IMR-90 (cell line): Measurements from ENCODE around the gene VAC14. TPM values are rescaled to one million over a fixed set of nuclear protein-coding genes. Genes with fewer than 3 reads are reported as not detected.

Experiments
- ATAC-seq: fragments of 200-7000 bp; cut with Tn5 transposase; 2 replicates; pipeline ENCODE4 v1.9.1; 2020; ENCODE audit warnings: low read depth, mild to moderate bottlenecking, moderate library complexity
- BruUV-seq: library from RNA; stranded (reverse); fragments of 400-500 nt; replicated peaks from 2 replicates; lab custom pipeline; 2021; lab: Mats Ljungman, UMichigan
- CTCF ChIA-PET: fragments of 300-600 bp; formaldehyde crosslinking; extraction: SDS; loops from one replicate; lab custom pipeline; 2021; ENCODE audit warnings: antibody characterized with exemption; lab: Yijun Ruan, JAX
- POLR2A ChIA-PET: fragments of 300-600 bp; sonication (Branson Sonifier 250); formaldehyde crosslinking; loops from one replicate; lab custom pipeline; 2022; ENCODE audit warnings: antibody characterized with exemption; ENCODE audit not compliant: unreplicated experiment; lab: Charles Lee
- DNase-seq: peaks from one replicate; pipeline ENCODE4 v3.0.0; 2013
- H2AFZ ChIP-seq: replicated peaks from 2 replicates; pipeline ENCODE3; 2013; ENCODE audit warnings: low read length, mild to moderate bottlenecking; ENCODE audit not compliant: poor library complexity
- H2AK5ac ChIP-seq: 2 replicates; pipeline ENCODE4 v1.6.1; 2013; ENCODE audit warnings: low read depth, low read length, inconsistent platforms
- H2AK9ac ChIP-seq: replicated peaks from 2 replicates; pipeline ENCODE3; 2013; ENCODE audit warnings: mild to moderate bottlenecking, low read depth, low read length, moderate library complexity; ENCODE audit not compliant: poor library complexity
- H2BK120ac ChIP-seq: 2 replicates; pipeline ENCODE4 v1.6.1; 2013; ENCODE audit warnings: low read depth, low read length, inconsistent platforms
- H2BK15ac ChIP-seq: 3 replicates; pipeline ENCODE4 v1.6.1; 2013; ENCODE audit warnings: low read depth, low read length, inconsistent platforms
- H2BK20ac ChIP-seq: 2 replicates; pipeline ENCODE4 v1.6.1; 2013; ENCODE audit warnings: low read depth, mild to moderate bottlenecking, inconsistent platforms, low read length, moderate library complexity
- H2BK5ac ChIP-seq: 2 replicates; pipeline ENCODE4 v1.6.1; 2013; ENCODE audit warnings: mild to moderate bottlenecking, low read depth, low read length, inconsistent platforms; ENCODE audit not compliant: poor library complexity, severe bottlenecking
- H3K14ac ChIP-seq: replicated peaks from 2 replicates; pipeline ENCODE4 v1.6.1; 2013; ENCODE audit warnings: low read depth, low read length, inconsistent platforms
- H3K18ac ChIP-seq: 2 replicates; pipeline ENCODE4 v1.6.1; 2013; ENCODE audit warnings: low read depth, low read length, control low read depth
- H3K23ac ChIP-seq: 2 replicates; pipeline ENCODE4 v1.6.1; 2013; ENCODE audit warnings: low read depth, low read length, inconsistent platforms
- H3K27ac ChIP-seq: 2 replicates; pipeline ENCODE4 v1.5.1; 2013; ENCODE audit warnings: mild to moderate bottlenecking, control low read depth, low read length; ENCODE audit not compliant: insufficient read depth
- H3K27me3 ChIP-seq: 2 replicates; pipeline ENCODE4 v1.6.1; 2013; ENCODE audit warnings: low read length; ENCODE audit not compliant: control insufficient read depth, insufficient read depth
- H3K36me3 ChIP-seq: 2 replicates; pipeline ENCODE4 v1.6.1; 2013; ENCODE audit warnings: low read length, mixed read lengths; ENCODE audit not compliant: control insufficient read depth, insufficient read depth
- H3K4ac ChIP-seq: 2 replicates; pipeline ENCODE4 v1.6.1; 2013; ENCODE audit warnings: low read depth, low read length, inconsistent platforms
- H3K4me1 ChIP-seq: 2 replicates; pipeline ENCODE4 v1.6.1; 2013; ENCODE audit warnings: low read length, mixed read lengths; ENCODE audit not compliant: control insufficient read depth, insufficient read depth
- H3K4me2 ChIP-seq: 2 replicates; pipeline ENCODE4 v1.6.1; 2013; ENCODE audit warnings: low read depth, mild to moderate bottlenecking, control low read depth, low read length, moderate library complexity
- H3K4me3 ChIP-seq: 2 replicates; pipeline ENCODE4 v1.5.1; 2013; ENCODE audit warnings: low read depth, mild to moderate bottlenecking, control low read depth, low read length, moderate library complexity; ENCODE audit not compliant: insufficient read depth
- H3K56ac ChIP-seq: 2 replicates; pipeline ENCODE4 v1.6.1; 2013; ENCODE audit warnings: low read length, inconsistent platforms; ENCODE audit not compliant: insufficient read depth; ENCODE audit errors: extremely low read depth
- H3K79me1 ChIP-seq, 2 experiments: 2 replicates each; pipeline ENCODE4 v1.6.1; 2013; ENCODE audit warnings: low read length in 2 of 2, inconsistent platforms in 1 of 2, low read depth in 1 of 2
- H3K9ac ChIP-seq: 2 replicates; pipeline ENCODE4 v1.6.1; 2013; ENCODE audit warnings: low read depth, low read length, control low read depth
- H3K9me1 ChIP-seq: 2 replicates; pipeline ENCODE4 v1.6.1; 2013; ENCODE audit warnings: low read length, inconsistent platforms; ENCODE audit not compliant: insufficient read depth
- H3K9me3 ChIP-seq: 2 replicates; pipeline ENCODE4 v1.6.1; 2013; ENCODE audit warnings: low read length; ENCODE audit not compliant: control insufficient read depth, insufficient read depth
- H4K20me1 ChIP-seq: 2 replicates; pipeline ENCODE4 v1.6.1; 2013; ENCODE audit warnings: low read length, inconsistent platforms; ENCODE audit not compliant: insufficient read depth
- H4K5ac ChIP-seq: 2 replicates; pipeline ENCODE4 v1.6.1; 2013; ENCODE audit warnings: mild to moderate bottlenecking, low read depth, low read length, control low read depth
- H4K8ac ChIP-seq, 2 experiments: 2 replicates each; pipeline ENCODE4 v1.6.1; 2013; ENCODE audit warnings: low read depth in 2 of 2, low read length in 2 of 2, control low read depth in 1 of 2, inconsistent platforms in 1 of 2
- H4K91ac ChIP-seq: 2 replicates; pipeline ENCODE4 v1.6.1; 2013; ENCODE audit warnings: low read depth, low read length, inconsistent platforms; ENCODE audit not compliant: insufficient read depth
- BHLHE40 ChIP-seq: fragments of 150-350 bp; IDR thresholded peaks from 2 replicates; pipeline ENCODE4 v1.6.1; 2016; ENCODE audit warnings: mild to moderate bottlenecking, low read depth, low read length
- CEBPB ChIP-seq: IDR thresholded peaks from 2 replicates; pipeline ENCODE4 v1.6.1; 2012; ENCODE audit warnings: low read depth, low read length, improper control_type of control experiment
- CHD1 ChIP-seq: IDR thresholded peaks from 2 replicates; pipeline ENCODE4 v1.6.1; 2012; ENCODE audit warnings: low read depth, low read length, improper control_type of control experiment
- FOS ChIP-seq: fragments of 150-350 bp; IDR thresholded peaks from 2 replicates; pipeline ENCODE4 v1.6.1; 2016; ENCODE audit warnings: low read depth, low read length
- MAFK ChIP-seq: IDR thresholded peaks from 2 replicates; pipeline ENCODE4 v1.6.1; 2012; ENCODE audit warnings: low read depth, low read length, improper control_type of control experiment
- MAZ ChIP-seq: IDR thresholded peaks from 2 replicates; pipeline ENCODE4 v1.6.1; 2012; ENCODE audit warnings: low read depth, mild to moderate bottlenecking, low read length, improper control_type of control experiment, moderate library complexity, borderline replicate concordance
- MXI1 ChIP-seq: IDR thresholded peaks from 2 replicates; pipeline ENCODE4 v1.6.1; 2012; ENCODE audit warnings: low read depth, mild to moderate bottlenecking, low read length, moderate library complexity, borderline replicate concordance
- RAD21 ChIP-seq: IDR thresholded peaks from 2 replicates; pipeline ENCODE4 v1.6.1; 2012; ENCODE audit warnings: low read length, improper control_type of control experiment
- RCOR1 ChIP-seq: IDR thresholded peaks from 2 replicates; pipeline ENCODE4 v1.6.1; 2012; ENCODE audit warnings: mild to moderate bottlenecking, low read length, improper control_type of control experiment; ENCODE audit not compliant: insufficient replicate concordance
- RFX5 ChIP-seq: IDR thresholded peaks from 2 replicates; pipeline ENCODE4 v1.8.0; 2012; ENCODE audit warnings: low read depth, mild to moderate bottlenecking, low read length, moderate library complexity
- SMC3 ChIP-seq: fragments of 150-350 bp; IDR thresholded peaks from 2 replicates; pipeline ENCODE4 v1.6.1; 2016; ENCODE audit warnings: low read depth, mild to moderate bottlenecking, antibody characterized with exemption, low read length, moderate library complexity
- WGBS, 2 experiments: methylation state at CpG; one replicate each; pipeline versions ENCODE4 v1.1.5 to v1.1.7; 2013; ENCODE audit warnings: missing lambda C conversion rate in 2 of 2; ENCODE audit not compliant: insufficient read length in 1 of 2; ENCODE audit errors: extremely low coverage in 2 of 2; 5-methylcytosine and 5-hydroxymethylcytosine counted together
- dilution Hi-C: fragments of 300-500 bp; cut with HindIII; formaldehyde crosslinking; loops from one replicate; pipeline ENCODE4 v1.14.3; 2018; ENCODE audit warnings: low sequenced_read_pairs; ENCODE audit not compliant: unreplicated experiment
- in situ Hi-C: fragments of 300-500 bp; cut with MboI; formaldehyde crosslinking; loops from 3 replicates; pipeline ENCODE4 v1.14.3; 2019; ENCODE audit warnings: low sequenced_read_pairs, inconsistent platforms, mixed read lengths
- intact Hi-C: fragments of 100-400 bp; cut with micrococcal nuclease; formaldehyde crosslinking; loops from 2 replicates; pipeline ENCODE4 v1.10.0; 2022
- polyA plus RNA-seq, 3 experiments: library from polyadenylated mRNA; depleted of rRNA; stranded (reverse); fragments of >200 nt; gene quantifications; 2 replicates each; pipeline ENCODE4 v1.2.3, GENCODE V29; 2012; ENCODE audit warnings: low replicate concordance in 1 of 3
- total RNA-seq: library from RNA; depleted of rRNA; stranded (reverse); fragments of >200 nt; gene quantifications from 2 replicates; pipeline ENCODE4 v1.2.3, GENCODE V29; 2012
- TF ChIP-seq, protein P1 (sequence below): fragments of 150-350 bp; IDR thresholded peaks from 2 replicates; pipeline ENCODE4 v1.6.1; 2017; ENCODE audit warnings: mild to moderate bottlenecking, antibody characterized with exemption, low read length, low read depth
- TF ChIP-seq, protein P2 (sequence below): fragments of 150-350 bp; IDR thresholded peaks from 2 replicates; pipeline ENCODE4 v1.6.1; 2016; ENCODE audit warnings: low read depth, mild to moderate bottlenecking, low read length, moderate library complexity, borderline replicate concordance
- TF ChIP-seq, protein P3 (sequence below): conservative IDR thresholded peaks from 2 replicates; pipeline ENCODE4 v1.5.1; 2012; ENCODE audit warnings: mild to moderate bottlenecking, low read depth, low read length, improper control_type of control experiment

VAC14 gene
- total and polyA plus RNA-seq, 2 of the 4 experiments (the other 2 are of a cell fraction) = 21.1 to 40.2 TPM

DNA sequence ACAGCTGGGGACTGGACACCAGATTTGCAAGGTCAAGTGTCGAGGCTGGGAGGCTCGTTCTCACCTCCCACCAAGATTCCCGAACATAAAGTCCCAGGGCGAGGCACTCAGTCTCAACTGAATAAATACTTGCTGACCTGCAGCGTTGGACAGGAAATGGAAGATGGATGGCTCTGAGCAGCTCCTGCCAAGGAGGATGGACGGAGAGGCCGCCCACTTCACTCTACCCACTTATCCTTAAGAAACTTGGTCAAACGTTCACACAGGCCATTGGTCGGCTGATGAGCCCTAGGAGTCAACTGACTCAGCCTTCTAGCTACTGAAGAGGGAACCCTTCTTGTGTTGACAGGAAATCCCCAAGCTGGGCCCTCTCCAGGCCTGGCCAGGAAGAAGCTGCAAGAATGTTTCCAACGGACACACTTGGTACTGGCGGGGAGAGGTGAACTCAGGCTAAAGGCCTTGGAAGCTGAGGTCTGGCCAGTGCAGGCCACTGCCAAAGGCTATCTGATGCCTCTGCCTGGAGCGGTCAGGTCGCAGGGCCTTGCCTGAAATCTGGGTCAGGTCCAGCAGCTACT, 50.0 kb downstream of the VAC14 start:
- ChIA-PET CTCF (interaction anchor here (0.7 to 1.6 kb wide), 4 partner anchors 10 to 36 kb away, joined by 3 read pairs; no protein-coding TSS in a partner anchor), POLR2A (interaction anchor here (1.0 to 1.3 kb wide), 2 partner anchors 13 to 63 kb away, joined by 3 read pairs; no protein-coding TSS in a partner anchor)
- Histone ChIP-seq H3K36me3 (no peaks in the 10 kb centered on the region; the same call in 1 of the 2 replicates), H3K79me1 (peaks cover 10 to 62% of the 10 kb centered on the region in 2 experiments; a peak in 3 of 4 replicates), H2BK5ac (peak overlapping the region; percentile 77), H2AK5ac (peak overlapping the region; percentile 98), H3K14ac (peak overlapping the region; percentile 82), H3K4me1 (peaks cover 46% of the 10 kb centered on the region), H4K20me1 (no peaks in the 10 kb centered on the region), H4K5ac (peak overlapping the region; percentile 37), H4K91ac (peak overlapping the region; percentile 94), H4K8ac (peak overlapping the region; percentile 72 to 93), H3K18ac (peak overlapping the region; percentile 52), H3K9me3 (no peaks in the 10 kb centered on the region), H2BK120ac (peak overlapping the region; percentile 91), H3K9me1 (peaks cover 49% of the 10 kb centered on the region), H2BK15ac (peak overlapping the region; percentile 87; the same call in 2 of the 3 replicates), H2BK20ac (peak overlapping the region; percentile 87), H3K4ac (peak overlapping the region; percentile 98), H3K4me3 (no peak overlapping the region), H3K4me2 (peak overlapping the region; percentile 1; the same call in 1 of the 2 replicates), H3K27me3 (no peaks in the 10 kb centered on the region), H3K27ac (peak overlapping the region; percentile 72), H2AK9ac (peak overlapping the region; percentile 86), H3K23ac (peak overlapping the region; percentile 89), H3K56ac (peak overlapping the region; percentile 91), H3K9ac (0 out of 2 replicates have a peak overlapping the region, but pooled peaks have one; percentile 0), H2AFZ (peak overlapping the region; percentile 82)
- peak; percentile 82 for ATAC-seq
- 10% methylated on average over 2 of the region's 13 CpGs; no CpG with 5 or more reads in 1 of the 2 experiments for WGBS, 2 experiments
- in situ Hi-C loops = no loop called here
- dilution Hi-C loops = no loop called here
- BruUV-seq = no TSS peak
- intact Hi-C loops = no loop called here
- peak; percentile 99 for DNase-seq
- no peak for TF ChIP-seq BHLHE40
- TF ChIP-seq FOS = no peak
- TF ChIP-seq CEBPB = no peak; the same call in 1 of the 2 replicates
- TF ChIP-seq RFX5 = no peak
- no peak for TF ChIP-seq MAZ
- no peak for TF ChIP-seq CHD1
- no peak; the same call in 1 of the 2 replicates for TF ChIP-seq MAFK
- TF ChIP-seq, protein P1, sequence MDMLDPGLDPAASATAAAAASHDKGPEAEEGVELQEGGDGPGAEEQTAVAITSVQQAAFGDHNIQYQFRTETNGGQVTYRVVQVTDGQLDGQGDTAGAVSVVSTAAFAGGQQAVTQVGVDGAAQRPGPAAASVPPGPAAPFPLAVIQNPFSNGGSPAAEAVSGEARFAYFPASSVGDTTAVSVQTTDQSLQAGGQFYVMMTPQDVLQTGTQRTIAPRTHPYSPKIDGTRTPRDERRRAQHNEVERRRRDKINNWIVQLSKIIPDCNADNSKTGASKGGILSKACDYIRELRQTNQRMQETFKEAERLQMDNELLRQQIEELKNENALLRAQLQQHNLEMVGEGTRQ = no peak
- TF ChIP-seq, protein P2, sequence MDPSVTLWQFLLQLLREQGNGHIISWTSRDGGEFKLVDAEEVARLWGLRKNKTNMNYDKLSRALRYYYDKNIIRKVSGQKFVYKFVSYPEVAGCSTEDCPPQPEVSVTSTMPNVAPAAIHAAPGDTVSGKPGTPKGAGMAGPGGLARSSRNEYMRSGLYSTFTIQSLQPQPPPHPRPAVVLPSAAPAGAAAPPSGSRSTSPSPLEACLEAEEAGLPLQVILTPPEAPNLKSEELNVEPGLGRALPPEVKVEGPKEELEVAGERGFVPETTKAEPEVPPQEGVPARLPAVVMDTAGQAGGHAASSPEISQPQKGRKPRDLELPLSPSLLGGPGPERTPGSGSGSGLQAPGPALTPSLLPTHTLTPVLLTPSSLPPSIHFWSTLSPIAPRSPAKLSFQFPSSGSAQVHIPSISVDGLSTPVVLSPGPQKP = no peak
- no peak for TF ChIP-seq RCOR1
- no peak for TF ChIP-seq MXI1
- 0 out of 2 replicates have a peak, but pooled peaks have one; percentile 21 for TF ChIP-seq SMC3
- TF ChIP-seq, protein P3, sequence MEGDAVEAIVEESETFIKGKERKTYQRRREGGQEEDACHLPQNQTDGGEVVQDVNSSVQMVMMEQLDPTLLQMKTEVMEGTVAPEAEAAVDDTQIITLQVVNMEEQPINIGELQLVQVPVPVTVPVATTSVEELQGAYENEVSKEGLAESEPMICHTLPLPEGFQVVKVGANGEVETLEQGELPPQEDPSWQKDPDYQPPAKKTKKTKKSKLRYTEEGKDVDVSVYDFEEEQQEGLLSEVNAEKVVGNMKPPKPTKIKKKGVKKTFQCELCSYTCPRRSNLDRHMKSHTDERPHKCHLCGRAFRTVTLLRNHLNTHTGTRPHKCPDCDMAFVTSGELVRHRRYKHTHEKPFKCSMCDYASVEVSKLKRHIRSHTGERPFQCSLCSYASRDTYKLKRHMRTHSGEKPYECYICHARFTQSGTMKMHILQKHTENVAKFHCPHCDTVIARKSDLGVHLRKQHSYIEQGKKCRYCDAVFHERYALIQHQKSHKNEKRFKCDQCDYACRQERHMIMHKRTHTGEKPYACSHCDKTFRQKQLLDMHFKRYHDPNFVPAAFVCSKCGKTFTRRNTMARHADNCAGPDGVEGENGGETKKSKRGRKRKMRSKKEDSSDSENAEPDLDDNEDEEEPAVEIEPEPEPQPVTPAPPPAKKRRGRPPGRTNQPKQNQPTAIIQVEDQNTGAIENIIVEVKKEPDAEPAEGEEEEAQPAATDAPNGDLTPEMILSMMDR = 0 out of 2 replicates have a peak, but pooled peaks have one; percentile 9
- TF ChIP-seq RAD21 = peak; percentile 31
